GM06990 (cell line): Measurements from ENCODE around the gene MSTO1.
"Not testable (repeated sequence)": the region's sequence is repeated elsewhere in the genome, so short reads cannot be mapped to it uniquely, and the experiment has no call there.

Source experiments
- DNase-seq: peaks from one replicate; pipeline ENCODE4 v3.0.0-alpha.2; 2011; ENCODE audit not compliant: insufficient read length; ENCODE audit errors: extremely low read depth
- H3K27me3 ChIP-seq: replicated peaks from 2 replicates; pipeline ENCODE4 v1.6.0; 2011; ENCODE audit warnings: low read length; ENCODE audit not compliant: control insufficient read depth, insufficient read depth
- H3K36me3 ChIP-seq: 2 replicates; pipeline ENCODE4 v1.5.1; 2011; ENCODE audit warnings: low read length; ENCODE audit not compliant: control insufficient read depth, insufficient read depth
- H3K4me3 ChIP-seq: replicated peaks from 2 replicates; pipeline ENCODE4 v1.5.1; 2011; ENCODE audit warnings: low read depth, mild to moderate bottlenecking, control low read depth, low read length
- CTCF ChIP-seq: IDR thresholded peaks from 2 replicates; pipeline ENCODE4 v1.5.1; 2011; ENCODE audit warnings: low read length, control low read depth, mild to moderate bottlenecking, inconsistent platforms; ENCODE audit not compliant: insufficient read depth, poor library complexity, severe bottlenecking

Gene MSTO1

GRCh38 chr1:155650231-155650757 is 40.3 kb downstream of the MSTO1 start:
- no peak overlapping the region for H3K4me3 ChIP-seq
- DNase-seq: no peak
- TF ChIP-seq CTCF: no peak
- H3K27me3 ChIP-seq: no peaks in the 10 kb centered on the region
- no peaks in the 10 kb centered on the region for H3K36me3 ChIP-seq

DNA sequence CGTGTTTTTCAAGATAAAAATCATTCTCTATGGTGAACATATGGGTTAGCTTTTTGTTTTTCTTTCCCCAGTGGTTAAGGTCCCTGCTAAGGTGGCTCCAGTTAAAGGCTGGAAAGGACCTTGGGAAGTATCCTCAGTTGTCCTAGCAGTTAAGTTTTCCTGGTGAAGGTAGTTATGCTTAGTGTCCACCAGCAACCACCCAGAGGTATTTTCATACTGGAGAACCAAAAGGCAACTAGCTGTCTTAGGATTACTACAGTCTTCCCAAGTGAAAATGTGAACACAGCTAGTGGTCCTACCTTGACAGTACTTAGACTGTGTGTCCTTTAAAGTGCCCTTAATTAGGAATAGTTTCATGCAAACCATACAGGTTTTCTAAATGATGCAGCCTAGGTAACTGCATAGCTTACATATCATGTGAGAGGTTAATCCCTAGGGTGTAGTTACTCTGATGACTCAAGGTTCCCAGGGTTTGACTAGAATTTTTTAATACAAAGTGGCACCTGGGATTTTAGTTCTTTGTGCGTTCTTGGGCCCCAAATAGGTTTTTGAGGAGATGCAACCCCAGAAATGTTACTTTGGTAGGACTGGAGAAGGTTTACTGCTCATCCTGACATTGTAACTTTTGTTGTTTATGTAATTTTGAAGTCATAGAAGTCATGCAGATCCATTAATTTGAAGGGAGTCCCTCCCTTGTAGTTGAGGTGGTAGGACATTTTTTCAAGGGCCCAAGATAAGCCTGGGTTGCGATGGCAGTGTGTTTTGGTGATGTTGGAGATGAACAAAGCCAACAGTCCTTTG is 42.0 kb downstream of the MSTO1 start:
- Histone ChIP-seq H3K4me3 (no peak overlapping the region), H3K36me3 (no peaks in the 10 kb centered on the region), H3K27me3 (no peaks in the 10 kb centered on the region)
- TF ChIP-seq CTCF: no peak
- no peak for DNase-seq

DNA sequence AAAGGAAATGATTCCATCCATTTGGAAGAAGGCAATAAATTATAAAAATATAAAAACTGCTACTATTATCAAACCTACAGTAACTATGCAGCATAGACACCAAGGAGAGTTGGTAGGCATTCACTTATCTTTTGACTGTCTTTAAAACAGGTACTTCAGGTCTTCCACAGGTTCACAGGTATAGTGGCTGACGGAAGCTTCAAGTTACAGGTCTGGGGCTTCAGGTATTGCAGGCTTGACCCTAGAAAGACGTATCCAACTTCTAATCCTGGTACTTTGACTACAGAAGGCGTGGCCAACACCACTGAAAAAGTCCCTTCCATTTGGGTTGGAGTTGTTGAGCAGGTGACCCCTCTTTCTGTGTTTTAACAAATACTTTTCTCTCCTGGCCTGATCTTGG is 42.9 kb downstream of the MSTO1 start:
- H3K36me3 ChIP-seq: no peaks in the 10 kb centered on the region
- no peak overlapping the region for H3K4me3 ChIP-seq
- DNase-seq: no peak
- no peak for TF ChIP-seq CTCF
- no peaks in the 10 kb centered on the region for H3K27me3 ChIP-seq

- H3K36me3 ChIP-seq: peaks cover 17% of the 10 kb centered on the region
- DNase-seq: no peak
- no peak overlapping the region for H3K4me3 ChIP-seq
- no peak for TF ChIP-seq CTCF
- no peaks in the 10 kb centered on the region for H3K27me3 ChIP-seq
Observed at GRCh38 chr1:155657463-155657862, 47.4 kb downstream of the MSTO1 start.

DNA sequence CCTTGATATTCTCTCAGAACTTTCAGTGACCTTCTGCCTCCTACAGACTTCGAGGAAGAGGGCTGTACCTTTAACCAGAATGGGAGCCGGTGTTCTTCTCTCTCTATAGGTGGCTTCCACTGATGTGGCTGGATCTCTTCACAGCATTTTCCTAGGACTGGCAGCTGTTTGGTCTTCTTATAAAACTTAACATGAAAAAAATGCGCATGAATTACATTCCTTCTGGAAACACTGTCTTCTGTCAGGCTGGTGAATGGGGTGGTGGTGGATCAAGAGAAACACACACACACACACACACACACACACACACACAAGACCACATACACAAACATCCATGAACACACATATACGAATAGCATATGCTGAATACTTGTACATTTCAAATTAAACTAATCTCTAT is 51.2 kb downstream of the MSTO1 start:
- peaks cover 21% of the 10 kb centered on the region for H3K36me3 ChIP-seq
- H3K4me3 ChIP-seq, H3K27me3 ChIP-seq, DNase-seq: not testable (repeated sequence)
